Omental fat pad (tissue), 4 donors: ENCODE measurements around the gene ACAN. TPM values are rescaled to one million over a fixed set of nuclear protein-coding genes. Genes with fewer than 3 reads are reported as not detected.

Experiments used
- total RNA-seq, 4 donors: library from RNA; depleted of rRNA; stranded (reverse); fragments of >200 nt; gene quantifications; one replicate each; pipeline ENCODE4 v1.1.0, GENCODE V29; 2016

The ACAN gene
- total RNA-seq, 4 donors from 2014 or later: 0.06 to 0.12 TPM; not detected in 2

Other genes with a start within 250 kb of the ACAN start
- gene AEN, start 182.1 kb upstream of the ACAN start, total RNA-seq: 10 to 100 TPM in 3 of 4 donors, 1 to 10 TPM in 1; 7.6 to 60.2 (median 25.2) TPM
- 10 to 100 TPM; 21.3 to 41.0 (median 27.8) TPM for gene ISG20, start 164.4 kb upstream of the ACAN start, total RNA-seq
- 10 to 100 TPM in 3 of 4 donors, 1 to 10 TPM in 1; 7.2 to 56.2 (median 31.0) TPM for gene HAPLN3, start 92.1 kb downstream of the ACAN start, total RNA-seq
- gene MFGE8, start 109.9 kb downstream of the ACAN start, total RNA-seq: 100 to 1,000 TPM; 341 to 594 (median 450) TPM